KBM-7 (cell line): Measurements from ENCODE around the gene SLC37A1.

ENCODE experiments used
- DNase-seq: peaks from one replicate; pipeline ENCODE4 v3.0.0-alpha.2; 2015
- in situ Hi-C: fragments of 300-500 bp; cut with MboI; formaldehyde crosslinking; loops from 2 replicates; pipeline ENCODE4 v1.14.3; 2020; ENCODE audit warnings: low sequenced_read_pairs, low pct_unique_long_range_greater_than_20kb, mixed read lengths

Gene SLC37A1

GRCh38 chr21:42538479-42539275 lies 25.0 kb downstream of the SLC37A1 start:
- in situ Hi-C loops: no loop called here
- DNase-seq: no peak

DNA sequence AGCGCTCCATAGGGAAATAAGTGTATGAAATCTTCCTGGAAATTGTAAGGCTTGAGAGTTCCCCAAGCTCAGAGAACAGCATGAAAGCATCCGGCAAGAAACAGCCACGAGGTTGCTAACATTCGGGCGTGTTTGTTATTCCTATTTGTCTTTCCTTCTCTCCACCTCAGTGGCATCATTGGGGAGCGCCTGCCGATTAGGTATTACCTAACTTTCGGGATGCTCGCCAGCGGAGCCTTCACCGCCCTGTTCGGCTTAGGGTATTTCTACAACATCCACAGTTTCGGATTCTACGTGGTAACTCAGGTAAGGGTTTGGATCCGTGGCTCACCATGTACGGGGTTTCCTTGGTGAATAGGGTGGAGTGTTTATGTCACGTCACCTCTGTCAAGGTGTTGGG lies 25.7 kb downstream of the SLC37A1 start:
- in situ Hi-C loops: no loop called here
- DNase-seq: no peak

- peak; percentile 22 for DNase-seq
These were observed 26.3 kb downstream of the SLC37A1 start for GRCh38 chr21:42539931-42540343.

DNA sequence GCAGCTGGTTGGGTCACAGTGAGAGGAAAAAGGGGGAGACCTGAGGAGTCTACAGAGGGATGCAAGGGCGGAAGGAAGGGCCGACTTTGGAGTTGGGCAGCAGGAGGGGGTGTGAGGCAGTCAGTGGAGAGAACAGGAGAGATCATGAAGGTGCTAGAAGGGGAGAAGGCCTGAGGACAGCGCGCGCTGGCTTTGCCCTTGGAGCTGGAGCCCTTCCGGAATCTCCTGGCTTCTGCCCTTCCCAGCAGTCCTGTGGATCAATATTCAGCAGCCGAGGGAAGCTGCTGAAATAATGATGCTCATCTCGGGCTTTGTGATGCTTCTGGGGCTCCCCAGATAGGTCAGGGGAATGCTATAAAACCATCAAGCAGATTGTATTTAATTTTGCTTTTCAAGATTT lies 26.7 kb downstream of the SLC37A1 start:
- DNase-seq: no peak
- in situ Hi-C loops: no loop called here

More at GRCh38 chr21:42539931-42540343, 26.3 kb downstream of the SLC37A1 start:
- in situ Hi-C loops: no loop called here

DNA sequence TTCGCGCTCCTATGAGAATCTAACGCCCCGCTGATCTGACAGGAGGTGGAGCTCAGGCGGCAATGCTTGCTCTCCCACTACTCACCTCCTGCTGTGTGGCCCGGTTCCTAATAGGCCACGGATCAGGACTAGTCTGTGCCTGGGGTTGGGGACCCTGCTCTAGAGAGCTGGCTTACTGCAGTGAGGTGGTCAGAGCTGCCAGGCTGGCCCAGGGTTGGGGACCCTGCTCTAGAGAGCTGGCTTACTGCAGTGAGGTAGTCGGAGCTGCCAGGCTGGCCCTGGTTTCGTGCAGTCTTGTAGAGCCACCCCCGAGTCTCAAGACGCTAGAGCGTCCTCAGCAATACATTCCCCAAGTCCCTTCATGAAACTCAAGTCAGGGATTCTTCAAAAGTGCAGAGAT lies 27.5 kb downstream of the SLC37A1 start:
- in situ Hi-C loops: no loop called here
- DNase-seq: no peak

DNA sequence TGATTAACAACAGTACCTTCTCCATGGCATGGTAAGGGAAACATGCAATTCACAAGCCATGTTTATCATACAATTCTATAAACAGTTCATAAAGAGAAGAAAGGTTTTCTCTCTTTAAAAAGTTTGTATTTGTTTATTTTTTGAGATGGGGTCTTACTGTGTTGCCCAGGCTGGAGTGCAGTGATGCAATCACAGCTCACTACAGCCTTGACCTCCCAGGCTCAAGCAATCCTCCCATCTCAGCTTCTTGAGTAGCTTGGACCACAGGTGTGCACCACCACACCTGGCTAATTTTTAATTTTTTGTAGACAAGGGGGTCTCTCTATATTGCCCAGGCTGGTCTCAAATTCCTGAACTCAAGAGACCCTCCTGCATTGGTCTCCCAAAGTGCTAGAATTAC lies 28.0 kb downstream of the SLC37A1 start:
- no peak for DNase-seq
- in situ Hi-C loops: no loop called here

- in situ Hi-C loops: no loop called here
- DNase-seq: no peak
These were observed 28.5 kb downstream of the SLC37A1 start for GRCh38 chr21:42542196-42542595.

- no peak for DNase-seq
These were observed 28.9 kb downstream of the SLC37A1 start for GRCh38 chr21:42542596-42542995.

GRCh38 chr21:42543106-42543847 lies 29.6 kb downstream of the SLC37A1 start:
- DNase-seq: no peak
- in situ Hi-C loops: no loop called here

More at GRCh38 chr21:42542596-42542995, 28.9 kb downstream of the SLC37A1 start:
- in situ Hi-C loops: no loop called here

- DNase-seq: no peak
- in situ Hi-C loops: no loop called here
These were observed 30.9 kb downstream of the SLC37A1 start for GRCh38 chr21:42544544-42544943.

DNA sequence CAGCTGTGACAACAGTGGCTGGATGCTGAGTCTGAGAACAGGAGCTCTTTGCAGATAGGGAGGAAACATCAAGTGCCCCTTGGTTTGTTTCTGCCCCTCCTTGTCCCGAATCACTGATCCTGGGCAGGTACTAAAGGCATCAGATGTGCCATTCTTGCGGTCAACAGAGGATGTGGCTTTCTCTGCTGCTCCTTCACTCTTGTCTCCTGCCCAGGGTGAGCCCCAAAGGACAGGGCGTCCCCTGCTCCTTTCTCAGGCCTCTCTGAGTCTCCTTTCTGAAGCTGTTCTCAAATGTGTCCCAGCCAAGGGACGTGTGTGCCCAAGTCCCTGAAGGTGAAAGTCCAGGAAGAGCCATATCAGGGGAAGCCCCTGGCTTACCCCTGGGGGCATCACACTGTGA lies 31.7 kb downstream of the SLC37A1 start:
- in situ Hi-C loops: no loop called here
- no peak for DNase-seq

- in situ Hi-C loops: no loop called here
- no peak for DNase-seq
These were observed 32.1 kb downstream of the SLC37A1 start for GRCh38 chr21:42545745-42546144.

- in situ Hi-C loops: no loop called here
- DNase-seq: no peak
These were observed 32.8 kb downstream of the SLC37A1 start for GRCh38 chr21:42546433-42546832.

DNA sequence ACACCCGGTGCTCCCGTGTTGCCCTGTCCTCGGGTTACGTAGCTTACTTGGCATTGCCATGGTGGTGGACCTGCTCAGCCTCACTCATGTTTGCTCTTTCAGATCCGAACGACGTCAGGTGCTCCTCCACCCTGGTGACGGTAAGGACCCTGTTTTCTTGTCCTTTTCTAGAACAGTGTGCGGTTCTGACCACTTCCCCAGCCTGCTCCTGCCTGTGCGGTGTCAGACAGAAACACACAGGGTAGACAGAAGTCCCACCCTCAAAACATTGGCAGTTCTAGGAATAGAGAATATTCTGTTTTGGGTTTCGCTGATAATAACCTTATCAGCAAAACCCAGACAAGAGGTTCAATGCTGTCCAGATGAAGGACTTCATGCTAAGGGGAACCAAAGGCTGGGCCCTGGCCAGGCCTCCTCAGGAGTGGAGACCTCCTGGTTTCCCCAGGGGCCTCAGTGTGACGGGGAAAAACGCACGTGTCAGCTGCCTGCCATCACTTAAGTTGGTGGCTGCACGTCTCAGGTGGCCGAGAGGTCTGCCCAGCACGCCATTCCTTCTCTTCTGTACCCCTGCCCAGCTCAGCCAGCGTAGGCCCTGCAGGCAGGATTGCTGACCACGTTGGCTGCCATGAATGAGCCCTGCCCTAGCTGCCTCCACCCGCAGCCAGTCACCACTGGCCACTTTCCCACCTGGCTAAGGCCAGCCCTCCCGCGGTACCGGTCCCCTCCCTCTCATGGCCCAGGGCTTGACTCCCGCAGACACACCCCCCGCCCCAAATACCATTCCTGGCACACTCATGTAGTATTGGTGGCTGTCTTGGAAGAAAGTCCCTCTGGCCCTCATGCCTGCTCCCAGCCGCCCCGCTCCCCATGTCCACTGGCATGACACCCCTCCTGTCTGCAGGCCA lies 33.6 kb downstream of the SLC37A1 start:
- DNase-seq: peak; percentile 2
- in situ Hi-C loops: no loop called here

GRCh38 chr21:42547906-42548365 lies 34.3 kb downstream of the SLC37A1 start:
- in situ Hi-C loops: no loop called here
- DNase-seq: no peak

- in situ Hi-C loops: no loop called here
- DNase-seq: no peak
These were observed 35.2 kb downstream of the SLC37A1 start for GRCh38 chr21:42548687-42549406.

DNA sequence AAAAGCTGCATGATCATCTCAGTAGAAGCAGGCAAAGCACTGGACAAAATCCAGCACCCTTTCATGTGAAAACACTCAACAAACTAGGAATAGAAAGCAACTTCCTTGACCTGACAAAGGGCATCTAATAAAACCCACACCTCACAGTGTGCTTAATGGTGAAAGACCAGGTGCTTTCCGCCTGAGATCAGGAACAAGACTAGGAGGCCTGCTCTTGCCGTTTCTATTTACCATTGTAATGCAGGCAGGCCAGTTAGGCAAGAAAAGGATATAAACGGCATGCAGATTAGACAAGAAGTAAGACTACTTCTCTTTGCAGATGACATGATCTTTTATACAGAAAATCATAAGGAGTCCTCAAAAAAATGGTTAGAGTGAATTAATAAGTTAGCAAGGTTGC lies 37.2 kb downstream of the SLC37A1 start:
- in situ Hi-C loops: loop anchor here (25.0 kb wide), 1 partner anchor 111 kb away; the partner anchor contains the start of gene PDE9A
- DNase-seq: no peak

GRCh38 chr21:42552407-42553336 lies 39.0 kb downstream of the SLC37A1 start:
- in situ Hi-C loops: loop anchor here (25.0 kb wide), 1 partner anchor 110 kb away; the partner anchor contains the start of gene PDE9A
- DNase-seq: no peak
